ENCODE data around the gene SMAD7.

DNA sequence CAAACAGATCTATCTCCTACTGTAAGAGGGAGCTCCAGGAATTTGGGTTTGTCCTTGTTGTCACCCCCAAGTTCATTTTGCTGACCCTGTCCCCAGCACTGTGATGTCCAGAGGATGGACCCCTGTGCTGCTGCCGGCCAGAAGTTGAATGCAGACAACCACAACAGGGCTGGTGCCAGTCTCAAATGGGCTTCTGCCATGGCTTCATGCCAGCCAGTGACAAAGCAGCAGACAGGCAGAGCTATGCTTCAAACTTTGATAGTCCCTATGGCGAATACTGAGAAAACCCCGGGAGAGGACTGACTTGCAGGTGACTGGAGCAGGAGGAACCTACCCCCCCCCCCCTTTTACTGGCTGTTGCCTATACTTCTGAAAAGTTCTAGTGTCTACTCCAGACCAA lies 3.2 kb downstream of the SMAD7 start:
- TF ChIP-seq, protein P1, sequence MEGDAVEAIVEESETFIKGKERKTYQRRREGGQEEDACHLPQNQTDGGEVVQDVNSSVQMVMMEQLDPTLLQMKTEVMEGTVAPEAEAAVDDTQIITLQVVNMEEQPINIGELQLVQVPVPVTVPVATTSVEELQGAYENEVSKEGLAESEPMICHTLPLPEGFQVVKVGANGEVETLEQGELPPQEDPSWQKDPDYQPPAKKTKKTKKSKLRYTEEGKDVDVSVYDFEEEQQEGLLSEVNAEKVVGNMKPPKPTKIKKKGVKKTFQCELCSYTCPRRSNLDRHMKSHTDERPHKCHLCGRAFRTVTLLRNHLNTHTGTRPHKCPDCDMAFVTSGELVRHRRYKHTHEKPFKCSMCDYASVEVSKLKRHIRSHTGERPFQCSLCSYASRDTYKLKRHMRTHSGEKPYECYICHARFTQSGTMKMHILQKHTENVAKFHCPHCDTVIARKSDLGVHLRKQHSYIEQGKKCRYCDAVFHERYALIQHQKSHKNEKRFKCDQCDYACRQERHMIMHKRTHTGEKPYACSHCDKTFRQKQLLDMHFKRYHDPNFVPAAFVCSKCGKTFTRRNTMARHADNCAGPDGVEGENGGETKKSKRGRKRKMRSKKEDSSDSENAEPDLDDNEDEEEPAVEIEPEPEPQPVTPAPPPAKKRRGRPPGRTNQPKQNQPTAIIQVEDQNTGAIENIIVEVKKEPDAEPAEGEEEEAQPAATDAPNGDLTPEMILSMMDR (conservative IDR thresholded peaks at IDR 0.05): no peak
- TF ChIP-seq EZH2 (IDR thresholded peaks at IDR 0.05; ENCODE audit: low read depth): no peak
